ENCODE results near the gene KANK4.

Gene KANK4

GRCh38 chr1:62198069-62198780 is 121.0 kb downstream of the KANK4 start:
- Mint-ChIP-seq H3K36me3 (peaks cover 3% of the 10 kb centered on the region), H3K9me3 (no peaks in the 10 kb centered on the region), H3K4me3 (no peak overlapping the region), H3K27ac (no peak overlapping the region), H3K27me3 (peaks cover 21% of the 10 kb centered on the region), H3K4me1 (peaks cover 6% of the 10 kb centered on the region)

- H3K27ac Mint-ChIP-seq, result no peak overlapping the region
- no peaks in the 10 kb centered on the region for H3K9me3 Mint-ChIP-seq
- peaks cover 3% of the 10 kb centered on the region for H3K36me3 Mint-ChIP-seq
- no peak overlapping the region for H3K4me3 Mint-ChIP-seq
- peaks cover 6% of the 10 kb centered on the region for H3K4me1 Mint-ChIP-seq
- H3K27me3 Mint-ChIP-seq, result peaks cover 24% of the 10 kb centered on the region
These were observed 123.0 kb downstream of the KANK4 start for GRCh38 chr1:62196086-62196690.

GRCh38 chr1:62194651-62195544 is 124.3 kb downstream of the KANK4 start, which contains the start of gene L1TD1:
L1TD1 (plus strand) TSS chr1:62194849; CDS start chr1:62206629, 11,780 bp downstream.
- no peak within 1 kb of the TSS for H3K4me3 Mint-ChIP-seq
- no peaks in the 10 kb centered on the region for H3K9me3 Mint-ChIP-seq
- no peak within 1 kb of the TSS for H3K27ac Mint-ChIP-seq
- H3K36me3 Mint-ChIP-seq, result peaks cover 3% of the 10 kb centered on the region
- H3K27me3 Mint-ChIP-seq, result peaks cover 24% of the 10 kb centered on the region
- H3K4me1 Mint-ChIP-seq, result peaks cover 6% of the 10 kb centered on the region

GRCh38 chr1:62188111-62188510 is 131.1 kb downstream of the KANK4 start:
- no peak overlapping the region for H3K4me3 Mint-ChIP-seq
- peaks cover 2% of the 10 kb centered on the region for H3K27me3 Mint-ChIP-seq
- H3K4me1 Mint-ChIP-seq, result no peaks in the 10 kb centered on the region
- H3K27ac Mint-ChIP-seq, result no peak overlapping the region
- H3K9me3 Mint-ChIP-seq, result no peaks in the 10 kb centered on the region
- no peaks in the 10 kb centered on the region for H3K36me3 Mint-ChIP-seq

- H3K36me3 Mint-ChIP-seq, result no peaks in the 10 kb centered on the region
- H3K9me3 Mint-ChIP-seq, result no peaks in the 10 kb centered on the region
- H3K4me1 Mint-ChIP-seq, result no peaks in the 10 kb centered on the region
- H3K27me3 Mint-ChIP-seq, result peaks cover under 1% of the 10 kb centered on the region
- no peak overlapping the region for H3K4me3 Mint-ChIP-seq
- no peak overlapping the region for H3K27ac Mint-ChIP-seq
These were observed 131.7 kb downstream of the KANK4 start for GRCh38 chr1:62187548-62187947.
